Mesenchymal stem cell (in vitro differentiated cells and primary cell): ENCODE measurements around the gene DPP10.

Experiments used
- DNase-seq: peaks from one replicate; pipeline ENCODE4 v3.0.0-alpha.2; 2013
- H2AFZ ChIP-seq: one replicate; pipeline ENCODE4 v1.6.1; 2013; ENCODE audit warnings: low read depth, mild to moderate bottlenecking, control low read depth, inconsistent platforms, low read length, moderate library complexity
- H2AK5ac ChIP-seq: 2 replicates; pipeline ENCODE4 v1.6.1; 2013; ENCODE audit warnings: low read length, moderate library complexity, mild to moderate bottlenecking, inconsistent platforms; ENCODE audit not compliant: severe bottlenecking
- H2BK120ac ChIP-seq: one replicate; pipeline ENCODE4 v1.6.1; 2013; ENCODE audit warnings: low read depth, mild to moderate bottlenecking, inconsistent platforms, low read length, moderate library complexity
- H2BK12ac ChIP-seq, 2 experiments: one replicate each; pipeline ENCODE4 v1.6.1; 2013; ENCODE audit warnings: inconsistent platforms in 2 of 2, low read length in 2 of 2, mild to moderate bottlenecking in 2 of 2, moderate library complexity in 2 of 2, control low read depth in 1 of 2
- H2BK15ac ChIP-seq: one replicate; pipeline ENCODE4 v1.6.1; 2013; ENCODE audit warnings: mild to moderate bottlenecking, low read depth, inconsistent platforms; ENCODE audit not compliant: poor library complexity, severe bottlenecking
- H2BK5ac ChIP-seq: 2 replicates; pipeline ENCODE4 v1.6.1; 2013; ENCODE audit warnings: low read depth, mild to moderate bottlenecking, low read length, control low read depth, inconsistent platforms; ENCODE audit not compliant: poor library complexity, severe bottlenecking
- H3K14ac ChIP-seq, 2 experiments: one replicate each; pipeline ENCODE4 v1.6.1; 2013; ENCODE audit warnings: inconsistent platforms in 2 of 2, low read length in 2 of 2, control low read depth in 1 of 2, mild to moderate bottlenecking in 1 of 2, moderate library complexity in 1 of 2
- H3K18ac ChIP-seq, 2 experiments: one replicate each; pipeline ENCODE4 v1.6.1; 2013; ENCODE audit warnings: inconsistent platforms in 2 of 2, low read length in 2 of 2, control low read depth in 1 of 2, low read depth in 1 of 2, mild to moderate bottlenecking in 1 of 2
- H3K23ac ChIP-seq, 2 experiments: one replicate each; pipeline ENCODE4 v1.6.1; 2013; ENCODE audit warnings: inconsistent platforms in 2 of 2, low read length in 2 of 2, mild to moderate bottlenecking in 2 of 2, moderate library complexity in 2 of 2, control low read depth in 1 of 2
- H3K27ac ChIP-seq: 2 replicates; pipeline ENCODE4 v1.5.1; 2013; ENCODE audit warnings: mild to moderate bottlenecking, moderate library complexity, low read length, control low read depth, inconsistent platforms; ENCODE audit not compliant: poor library complexity, severe bottlenecking
- H3K27me3 ChIP-seq, 2 experiments: 2 replicates each; pipeline versions ENCODE4 v1.6.1 to v1.7.0; 2013; ENCODE audit warnings: low read length in 2 of 2, mild to moderate bottlenecking in 2 of 2, moderate library complexity in 2 of 2, control low read depth in 1 of 2, inconsistent platforms in 1 of 2; ENCODE audit not compliant: control insufficient read depth in 1 of 2, insufficient read depth in 1 of 2
- H3K36me3 ChIP-seq, 2 experiments: 2 replicates each; pipeline versions ENCODE4 v1.6.1 to v1.7.0; 2013; ENCODE audit warnings: low read length in 2 of 2, control low read depth in 1 of 2, inconsistent platforms in 1 of 2, low read depth in 1 of 2, mild to moderate bottlenecking in 1 of 2; ENCODE audit not compliant: insufficient read depth in 2 of 2, control insufficient read depth in 1 of 2
- H3K4ac ChIP-seq, 2 experiments: one replicate each; pipeline ENCODE4 v1.6.1; 2013; ENCODE audit warnings: inconsistent platforms in 2 of 2, low read length in 2 of 2, mild to moderate bottlenecking in 2 of 2, moderate library complexity in 2 of 2, control low read depth in 1 of 2, low read depth in 1 of 2
- H3K4me1 ChIP-seq: 2 replicates; pipeline ENCODE4 v1.6.1; 2013; ENCODE audit warnings: low read depth, low read length, control low read depth; ENCODE audit not compliant: control insufficient read depth, insufficient read depth
- H3K4me2 ChIP-seq: 2 replicates; pipeline ENCODE4 v1.6.1; 2013; ENCODE audit warnings: low read length, mild to moderate bottlenecking, inconsistent platforms; ENCODE audit not compliant: poor library complexity, severe bottlenecking
- H3K4me3 ChIP-seq, 2 experiments: 2 replicates each; pipeline versions ENCODE4 v1.5.1 to v1.7.0; 2013; ENCODE audit warnings: low read length in 2 of 2, mild to moderate bottlenecking in 2 of 2, control low read depth in 1 of 2, low read depth in 1 of 2; ENCODE audit not compliant: insufficient read depth in 1 of 2
- H3K79me1 ChIP-seq: replicated peaks from 2 replicates; pipeline ENCODE4 v1.6.1; 2013; ENCODE audit warnings: mild to moderate bottlenecking, control low read depth, low read length, inconsistent platforms; ENCODE audit not compliant: poor library complexity, severe bottlenecking
- H3K9ac ChIP-seq: 2 replicates; pipeline ENCODE4 v1.7.0; 2013; ENCODE audit warnings: mild to moderate bottlenecking, low read length, moderate library complexity
- H3K9me3 ChIP-seq: 2 replicates; pipeline ENCODE4 v1.7.0; 2013; ENCODE audit warnings: mild to moderate bottlenecking, low read length; ENCODE audit not compliant: control insufficient read depth
- H4K8ac ChIP-seq: one replicate; pipeline ENCODE4 v1.6.1; 2013; ENCODE audit warnings: inconsistent platforms, mild to moderate bottlenecking, low read length, moderate library complexity
- H4K91ac ChIP-seq: one replicate; pipeline ENCODE4 v1.6.1; 2013; ENCODE audit warnings: mild to moderate bottlenecking, low read length, inconsistent platforms
- WGBS: methylation state at CpG from one replicate; pipeline ENCODE4 v1.1.7; 2013; ENCODE audit warnings: mixed read lengths; 5-methylcytosine and 5-hydroxymethylcytosine counted together

The DPP10 gene

GRCh38 chr2:114436329-114436728 lies 6.1 kb upstream of the DPP10 start:
- Histone ChIP-seq H3K79me1 (no peaks in the 10 kb centered on the region), H2AK5ac (no peak overlapping the region), H3K27ac (no peak overlapping the region), H4K8ac (no peak overlapping the region), H3K4me2 (no peak overlapping the region), H2BK120ac (no peak overlapping the region), H2AFZ (no peak overlapping the region), H3K23ac (no peak overlapping the region), H3K9ac (no peak overlapping the region), H3K36me3 (no peaks in the 10 kb centered on the region), H3K14ac (no peak overlapping the region), H2BK12ac (no peak overlapping the region), H3K9me3 (no peaks in the 10 kb centered on the region), H2BK15ac (no peak overlapping the region), H4K91ac (no peak overlapping the region), H3K4me3 (no peak overlapping the region), H2BK5ac (no peak overlapping the region), H3K27me3 (no peaks in the 10 kb centered on the region), H3K18ac (no peak overlapping the region), H3K4ac (no peak overlapping the region), H3K4me1 (no peaks in the 10 kb centered on the region)
- 62% methylated on average over 1 of the region's 1 CpG for WGBS
- no peak for DNase-seq

GRCh38 chr2:114446571-114446970 lies 4.1 kb downstream of the DPP10 start:
- DNase-seq, result no peak
- H3K9me3 ChIP-seq, result no peaks in the 10 kb centered on the region
- H2BK15ac ChIP-seq, result no peak overlapping the region
- H3K79me1 ChIP-seq, result no peaks in the 10 kb centered on the region
- no peak overlapping the region for H3K9ac ChIP-seq
- H3K23ac ChIP-seq, result no peak overlapping the region
- no peak overlapping the region for H4K91ac ChIP-seq
- no peaks in the 10 kb centered on the region for H3K27me3 ChIP-seq
- H2AK5ac ChIP-seq, result no peak overlapping the region
- no peak overlapping the region for H3K4me2 ChIP-seq
- no peak overlapping the region for H2BK5ac ChIP-seq
- H2BK12ac ChIP-seq, result no peak overlapping the region
- no peak overlapping the region for H3K18ac ChIP-seq
- no peak overlapping the region for H3K14ac ChIP-seq
- H2AFZ ChIP-seq, result no peak overlapping the region
- H3K27ac ChIP-seq, result no peak overlapping the region
- no peaks in the 10 kb centered on the region for H3K36me3 ChIP-seq
- H2BK120ac ChIP-seq, result no peak overlapping the region
- no peak overlapping the region for H4K8ac ChIP-seq
- no peak overlapping the region for H3K4me3 ChIP-seq
- 54% methylated on average over 2 of the region's 4 CpGs for WGBS
- H3K4ac ChIP-seq, result no peak overlapping the region
- no peaks in the 10 kb centered on the region for H3K4me1 ChIP-seq

GRCh38 chr2:114450639-114451038 lies 8.2 kb downstream of the DPP10 start:
- Histone ChIP-seq H2BK120ac (no peak overlapping the region), H4K91ac (no peak overlapping the region), H3K23ac (no peak overlapping the region), H3K4me3 (no peak overlapping the region), H3K18ac (no peak overlapping the region), H2BK12ac (no peak overlapping the region), H3K14ac (no peak overlapping the region), H3K4me2 (no peak overlapping the region), H2AK5ac (no peak overlapping the region), H3K27ac (no peak overlapping the region), H3K79me1 (no peaks in the 10 kb centered on the region), H3K27me3 (no peaks in the 10 kb centered on the region), H2BK5ac (no peak overlapping the region), H2AFZ (no peak overlapping the region), H3K36me3 (no peaks in the 10 kb centered on the region), H3K9me3 (no peaks in the 10 kb centered on the region), H4K8ac (no peak overlapping the region), H2BK15ac (no peak overlapping the region), H3K4me1 (no peaks in the 10 kb centered on the region), H3K9ac (no peak overlapping the region), H3K4ac (no peak overlapping the region)
- WGBS, result 6% methylated on average over 1 of the region's 2 CpGs
- DNase-seq, result no peak

GRCh38 chr2:114456566-114456965 lies 14.1 kb downstream of the DPP10 start:
- H3K4ac ChIP-seq, result no peak overlapping the region
- H2BK5ac ChIP-seq, result no peak overlapping the region
- no peaks in the 10 kb centered on the region for H3K36me3 ChIP-seq
- H3K23ac ChIP-seq, result no peak overlapping the region
- DNase-seq, result no peak
- no peak overlapping the region for H3K4me3 ChIP-seq
- no peaks in the 10 kb centered on the region for H3K27me3 ChIP-seq
- H3K4me2 ChIP-seq, result no peak overlapping the region
- no peak overlapping the region for H2BK12ac ChIP-seq
- no peak overlapping the region for H3K14ac ChIP-seq
- WGBS, result 68% methylated on average over 1 of the region's 1 CpG
- no peak overlapping the region for H2BK15ac ChIP-seq
- H3K9me3 ChIP-seq, result no peaks in the 10 kb centered on the region
- no peak overlapping the region for H3K27ac ChIP-seq
- no peak overlapping the region for H4K91ac ChIP-seq
- H2AK5ac ChIP-seq, result no peak overlapping the region
- H3K79me1 ChIP-seq, result no peaks in the 10 kb centered on the region
- H2BK120ac ChIP-seq, result no peak overlapping the region
- H3K18ac ChIP-seq, result no peak overlapping the region
- H3K4me1 ChIP-seq, result no peaks in the 10 kb centered on the region
- no peak overlapping the region for H3K9ac ChIP-seq
- H2AFZ ChIP-seq, result no peak overlapping the region
- H4K8ac ChIP-seq, result no peak overlapping the region
